AG09309 (cell line): ENCODE data around the gene GJC1.

Experiments
- DNase-seq: peaks from one replicate; pipeline ENCODE4 v3.0.0-alpha.2; 2010; ENCODE audit warnings: low read depth
- H3K4me3 ChIP-seq: 2 replicates; pipeline ENCODE4 v1.5.1; 2011; ENCODE audit warnings: mild to moderate bottlenecking, low read depth, low read length, moderate library complexity; ENCODE audit not compliant: control insufficient read depth
- TF ChIP-seq, protein P1 (sequence below): IDR thresholded peaks from 2 replicates; pipeline ENCODE4 v1.5.1; 2011; ENCODE audit warnings: mild to moderate bottlenecking, low read depth, low read length, inconsistent platforms; ENCODE audit not compliant: insufficient read depth, control insufficient read depth; ENCODE audit errors: missing control alignments

Gene GJC1

DNA sequence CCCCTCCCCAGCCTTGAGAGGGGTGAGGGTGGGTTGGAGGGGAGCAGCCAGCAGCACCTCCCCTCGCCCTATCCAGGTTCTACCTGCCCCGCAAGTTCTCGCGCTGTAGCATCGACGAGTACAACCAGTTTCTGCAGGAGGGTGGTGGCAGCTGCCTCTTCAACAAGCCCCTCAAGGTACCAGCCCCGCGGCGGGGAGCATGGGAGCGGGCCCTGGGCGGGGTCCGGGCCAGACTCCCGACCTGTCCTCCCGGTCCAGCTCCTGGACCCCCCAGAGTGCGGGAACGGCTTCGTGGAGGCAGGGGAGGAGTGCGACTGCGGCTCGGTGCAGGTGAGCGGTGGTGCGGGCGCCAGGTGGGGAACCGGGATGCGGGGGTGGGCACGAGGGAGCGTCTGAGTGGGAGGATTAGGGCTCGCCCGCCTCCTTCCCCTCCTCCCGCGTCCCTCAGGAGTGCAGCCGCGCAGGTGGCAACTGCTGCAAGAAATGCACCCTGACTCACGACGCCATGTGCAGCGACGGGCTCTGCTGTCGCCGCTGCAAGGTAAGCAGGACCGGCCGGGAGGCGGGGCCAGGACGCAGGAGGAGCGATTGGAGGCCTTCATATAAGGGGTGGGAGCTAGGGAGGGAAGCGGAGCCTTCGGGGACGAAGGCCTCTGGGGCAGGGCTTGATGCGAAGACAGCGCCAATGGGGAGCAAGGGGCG is 54.8 kb downstream of the GJC1 start:
- DNase-seq: peak; percentile 81
- TF ChIP-seq, protein P1, sequence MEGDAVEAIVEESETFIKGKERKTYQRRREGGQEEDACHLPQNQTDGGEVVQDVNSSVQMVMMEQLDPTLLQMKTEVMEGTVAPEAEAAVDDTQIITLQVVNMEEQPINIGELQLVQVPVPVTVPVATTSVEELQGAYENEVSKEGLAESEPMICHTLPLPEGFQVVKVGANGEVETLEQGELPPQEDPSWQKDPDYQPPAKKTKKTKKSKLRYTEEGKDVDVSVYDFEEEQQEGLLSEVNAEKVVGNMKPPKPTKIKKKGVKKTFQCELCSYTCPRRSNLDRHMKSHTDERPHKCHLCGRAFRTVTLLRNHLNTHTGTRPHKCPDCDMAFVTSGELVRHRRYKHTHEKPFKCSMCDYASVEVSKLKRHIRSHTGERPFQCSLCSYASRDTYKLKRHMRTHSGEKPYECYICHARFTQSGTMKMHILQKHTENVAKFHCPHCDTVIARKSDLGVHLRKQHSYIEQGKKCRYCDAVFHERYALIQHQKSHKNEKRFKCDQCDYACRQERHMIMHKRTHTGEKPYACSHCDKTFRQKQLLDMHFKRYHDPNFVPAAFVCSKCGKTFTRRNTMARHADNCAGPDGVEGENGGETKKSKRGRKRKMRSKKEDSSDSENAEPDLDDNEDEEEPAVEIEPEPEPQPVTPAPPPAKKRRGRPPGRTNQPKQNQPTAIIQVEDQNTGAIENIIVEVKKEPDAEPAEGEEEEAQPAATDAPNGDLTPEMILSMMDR: no peak
- H3K4me3 ChIP-seq: peak overlapping the region; percentile 75

DNA sequence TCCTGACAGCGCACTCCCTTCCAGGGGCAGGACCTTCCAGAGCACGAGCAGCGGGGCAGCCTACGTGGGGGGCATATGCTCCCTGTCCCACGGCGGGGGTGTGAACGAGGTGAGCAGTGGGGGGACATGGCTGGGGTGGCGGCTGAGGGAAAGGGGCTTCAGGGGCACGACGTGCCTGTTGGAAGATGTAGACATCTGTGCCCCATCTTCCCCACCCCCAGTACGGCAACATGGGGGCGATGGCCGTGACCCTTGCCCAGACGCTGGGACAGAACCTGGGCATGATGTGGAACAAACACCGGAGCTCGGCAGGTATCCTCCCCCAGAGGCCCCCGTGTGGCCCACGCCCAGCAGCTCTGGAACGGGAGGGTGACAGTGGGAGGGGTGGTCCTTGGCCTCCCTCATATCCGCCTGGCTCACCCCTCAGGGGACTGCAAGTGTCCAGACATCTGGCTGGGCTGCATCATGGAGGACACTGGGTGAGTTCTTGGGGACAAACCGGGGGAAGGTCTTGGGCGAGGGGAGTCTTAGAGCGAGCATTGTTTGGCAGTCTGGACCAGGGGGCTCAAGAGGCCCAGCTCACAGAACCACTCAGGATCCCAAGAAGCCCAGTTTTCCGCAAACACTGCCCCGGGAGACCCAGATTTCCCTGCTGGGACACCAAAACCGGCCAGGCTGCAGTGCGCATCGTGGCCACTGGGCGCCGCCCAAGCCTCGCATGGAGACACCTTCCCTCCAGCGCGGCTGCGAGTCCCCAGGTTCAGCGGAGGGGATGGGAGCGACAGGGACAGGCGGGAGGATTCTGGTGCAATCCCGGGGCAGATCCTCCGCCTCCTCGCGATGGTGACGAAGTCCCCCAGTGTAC is 55.6 kb downstream of the GJC1 start:
- TF ChIP-seq, protein P1: peak; percentile 100
- no peak for DNase-seq
- peak overlapping the region; percentile 75 for H3K4me3 ChIP-seq

DNA sequence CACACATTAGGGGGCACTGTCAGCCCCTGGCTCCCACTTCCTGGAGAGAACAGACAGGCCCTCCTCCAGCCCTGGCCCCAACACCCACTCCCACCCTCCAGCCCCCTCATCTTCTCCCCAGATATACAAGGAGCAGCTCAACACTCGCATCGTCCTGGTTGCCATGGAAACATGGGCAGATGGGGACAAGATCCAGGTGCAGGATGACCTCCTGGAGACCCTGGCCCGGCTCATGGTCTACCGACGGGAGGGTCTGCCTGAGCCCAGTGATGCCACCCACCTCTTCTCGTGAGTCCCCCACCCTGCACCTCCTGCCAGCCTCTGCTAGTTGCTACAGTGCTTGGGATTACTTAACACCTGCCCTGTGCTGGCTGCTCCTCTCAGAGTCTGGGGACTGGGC is 56.9 kb downstream of the GJC1 start:
- H3K4me3 ChIP-seq: no peak overlapping the region
- TF ChIP-seq, protein P1: no peak

DNA sequence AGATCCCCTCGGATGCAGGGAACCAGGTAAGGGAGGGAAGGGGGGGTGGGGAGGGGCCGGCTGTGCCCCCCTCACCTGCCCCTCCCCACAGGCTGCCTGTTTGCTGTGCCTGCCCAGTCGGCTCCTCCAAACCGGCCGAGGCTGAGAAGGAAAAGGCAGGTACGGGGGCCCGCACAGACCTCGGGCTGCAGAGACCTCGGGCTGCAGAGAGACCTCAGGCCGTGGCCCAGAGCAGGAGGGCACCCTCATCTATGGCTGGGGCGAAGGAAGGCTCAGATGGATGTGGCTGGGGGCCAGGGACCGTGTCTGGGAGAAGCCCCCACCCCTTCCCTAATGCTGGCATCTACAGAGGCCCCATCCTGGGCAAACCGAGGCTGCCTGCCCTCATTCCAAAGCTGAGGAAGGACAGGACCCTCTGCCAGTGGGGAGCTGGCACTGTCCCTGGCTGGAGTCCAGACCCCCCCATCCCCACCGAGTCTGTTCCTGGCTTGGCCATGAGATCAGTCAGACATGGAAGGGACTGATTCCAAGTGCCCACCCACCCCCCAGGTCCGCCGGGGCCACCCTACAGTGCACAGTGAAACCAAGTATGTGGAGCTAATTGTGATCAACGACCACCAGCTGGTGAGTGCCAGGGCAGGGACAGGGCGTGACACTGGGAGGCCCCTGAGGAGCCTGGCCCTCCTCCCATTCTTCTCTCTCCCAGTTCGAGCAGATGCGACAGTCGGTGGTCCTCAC is 57.6 kb downstream of the GJC1 start:
- TF ChIP-seq, protein P1: no peak
- no peak for DNase-seq
- H3K4me3 ChIP-seq: no peak overlapping the region

More for the DNA sequence above, 56.9 kb downstream of the GJC1 start:
- no peak for DNase-seq

DNA sequence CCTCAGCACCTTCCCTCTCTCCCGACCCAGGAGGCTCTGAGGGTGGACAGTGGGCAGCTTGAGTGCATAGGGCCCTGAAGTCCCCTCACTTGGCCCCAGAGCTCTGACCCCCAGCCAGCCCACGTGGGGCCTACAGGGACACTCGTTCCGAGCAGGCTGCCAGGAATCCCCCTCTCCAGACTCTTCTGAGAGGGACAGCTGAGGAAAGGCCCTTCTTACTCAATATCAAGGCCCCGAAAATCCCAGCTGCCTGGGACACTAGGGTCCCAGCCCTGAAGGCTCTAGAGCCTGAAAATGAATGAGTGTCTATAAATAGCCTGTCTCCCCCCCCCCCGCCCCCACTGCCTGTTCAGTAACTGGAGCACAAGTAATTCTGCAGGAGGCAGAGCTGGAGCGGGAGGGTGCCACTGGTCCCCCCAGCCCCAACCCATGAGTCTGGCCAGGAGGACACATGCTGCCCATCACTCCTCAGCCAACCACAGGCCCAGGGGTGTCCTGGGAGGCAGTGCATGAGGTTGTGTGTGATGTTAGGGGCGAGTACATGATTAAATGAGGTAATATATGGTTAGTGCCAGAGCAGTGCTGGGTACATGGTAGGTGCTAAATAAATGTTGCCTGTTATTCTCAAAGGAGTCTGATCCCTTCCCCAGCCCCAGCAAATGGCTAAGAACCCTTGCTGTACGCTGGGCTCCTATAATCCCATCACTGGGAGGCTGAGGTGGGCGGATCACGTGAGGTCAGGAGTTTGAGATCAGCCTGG is 59.7 kb downstream of the GJC1 start:
- no peak overlapping the region for H3K4me3 ChIP-seq
- no peak for DNase-seq
- TF ChIP-seq, protein P1: no peak

DNA sequence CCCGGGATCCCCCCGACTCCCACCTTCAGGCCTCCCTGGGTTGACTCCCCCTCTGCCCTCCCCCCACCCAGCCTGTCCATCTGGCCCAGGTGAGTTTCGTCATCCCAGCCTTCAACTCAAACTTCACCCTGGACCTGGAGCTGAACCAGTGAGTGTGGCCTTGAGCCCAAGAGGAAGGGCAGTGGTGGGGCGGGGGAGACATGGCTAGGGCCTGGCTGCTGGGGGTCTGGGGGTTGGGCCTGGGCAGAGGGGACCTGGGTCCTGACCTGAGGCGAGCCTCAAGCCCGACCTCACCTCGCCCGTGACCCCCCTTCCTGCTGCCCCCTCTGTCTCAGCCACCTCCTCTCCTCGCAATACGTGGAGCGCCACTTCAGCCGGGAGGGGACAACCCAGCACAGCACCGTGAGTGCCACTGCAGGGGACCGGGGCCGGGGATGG is 60.4 kb downstream of the GJC1 start:
- TF ChIP-seq, protein P1: no peak
- DNase-seq: no peak
- H3K4me3 ChIP-seq: no peak overlapping the region
